Bone marrow (tissue), 2 donors: ENCODE data around the gene DHRS12.

Experiments
- DNase-seq, 2 donors: peaks; one replicate each; lab custom pipeline; 2025; lab: John Stamatoyannopoulos, UW

DHRS12 gene

DNA sequence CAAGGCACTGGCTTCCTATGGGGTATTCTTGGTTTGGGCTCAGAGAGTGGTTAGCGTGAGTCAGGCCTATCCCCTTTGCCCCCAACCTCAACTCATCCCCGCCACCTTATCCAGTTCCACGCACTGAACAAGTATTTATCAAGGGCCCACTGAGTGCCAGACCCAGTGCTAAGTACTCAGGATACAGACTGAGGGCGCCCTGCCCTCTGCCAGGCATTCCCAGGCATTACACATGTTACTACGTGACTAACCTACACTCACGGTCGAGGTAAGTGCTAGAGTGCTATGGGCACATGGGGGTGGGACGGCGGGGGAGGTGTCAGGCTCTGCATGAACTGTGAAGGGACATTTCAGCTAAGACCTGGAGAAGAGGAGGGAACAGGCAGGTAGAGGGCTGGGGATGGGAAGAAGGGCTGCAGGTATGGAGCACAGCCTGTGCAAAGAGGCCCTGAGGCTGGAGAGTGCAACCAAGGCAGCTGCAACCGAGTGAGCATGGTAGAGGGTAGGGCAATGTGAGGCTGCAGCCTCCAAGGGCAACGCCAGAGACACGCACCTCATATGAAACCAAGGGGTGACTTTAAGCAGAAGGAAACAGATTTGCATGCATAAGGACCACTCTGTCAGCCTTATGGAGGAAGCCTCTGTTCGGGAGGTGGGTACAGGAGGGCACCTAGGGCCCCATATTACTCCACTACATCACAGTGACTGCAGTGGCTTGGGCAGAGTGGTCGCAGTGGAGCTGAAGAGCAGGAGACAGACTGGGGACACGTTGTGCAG, 22.5 kb downstream of the DHRS12 start:
- DNase-seq: no peak

DNA sequence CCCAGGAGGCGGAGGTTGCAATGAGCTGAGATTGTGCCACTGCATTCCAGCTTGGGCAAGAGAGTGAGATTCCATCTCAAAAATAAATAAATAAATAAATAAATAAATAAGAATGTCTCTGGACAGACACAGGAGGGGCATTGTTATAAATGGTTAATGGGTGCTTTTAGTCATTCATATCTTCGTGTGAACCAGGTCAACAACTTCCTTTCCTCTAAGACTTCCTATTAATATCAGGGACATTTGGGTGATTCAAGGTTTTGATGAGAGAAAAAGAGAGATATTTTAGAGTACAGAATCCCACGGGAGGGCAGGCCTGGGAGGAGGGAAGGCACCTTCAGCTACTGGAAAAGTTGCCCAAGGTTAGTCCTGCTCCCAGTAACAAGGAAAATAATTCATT, 23.9 kb downstream of the DHRS12 start:
- no peak for DNase-seq

- no peak for DNase-seq
These were observed 25.6 kb downstream of the DHRS12 start for GRCh38 chr13:51778392-51778791.

DNA sequence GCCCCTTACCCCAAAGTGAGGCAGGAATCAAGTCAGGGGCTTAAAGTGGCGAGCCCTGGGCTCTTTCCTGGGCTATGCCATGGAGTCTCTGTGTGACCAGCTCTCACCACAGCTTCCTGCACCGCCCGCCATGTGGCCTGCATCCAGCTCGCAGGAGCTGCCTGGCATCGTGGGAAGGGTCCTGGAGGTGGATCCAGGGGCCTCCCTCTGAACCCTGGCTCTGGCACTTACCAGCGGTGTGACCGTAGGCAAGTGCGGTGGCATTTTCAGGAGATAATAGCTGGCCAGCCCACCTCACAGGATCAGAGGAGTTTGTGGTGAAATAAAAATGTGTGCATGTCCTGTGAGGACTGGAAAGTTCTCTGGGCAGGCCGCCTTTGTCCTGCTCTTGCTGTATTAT, 26.0 kb downstream of the DHRS12 start:
- no peak for DNase-seq

GRCh38 chr13:51776179-51776578, 27.8 kb downstream of the DHRS12 start:
- DNase-seq: no peak

GRCh38 chr13:51773515-51773914, 30.4 kb downstream of the DHRS12 start:
- no peak for DNase-seq

DNA sequence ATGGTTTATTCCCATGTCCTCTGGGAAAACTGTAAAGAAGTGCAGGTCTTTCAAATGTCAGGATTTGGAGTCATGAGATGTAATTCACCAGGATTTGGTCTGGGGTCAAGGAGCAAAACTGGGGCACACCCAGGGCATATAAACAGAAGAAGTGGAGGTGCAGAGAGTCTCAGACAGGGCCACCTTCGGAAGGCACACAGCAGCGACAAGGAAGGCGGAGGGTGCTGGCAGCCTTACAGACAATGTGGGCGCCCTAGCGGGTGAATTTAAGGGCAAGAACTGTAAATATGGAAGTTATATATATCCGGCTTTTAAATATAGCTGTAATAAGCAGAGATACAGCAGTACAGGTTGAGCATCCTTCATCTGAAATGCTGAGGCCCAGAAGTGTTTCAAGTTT, 31.2 kb downstream of the DHRS12 start:
- no peak for DNase-seq

- DNase-seq: no peak
These were observed 31.9 kb downstream of the DHRS12 start for GRCh38 chr13:51772105-51772455.

DNA sequence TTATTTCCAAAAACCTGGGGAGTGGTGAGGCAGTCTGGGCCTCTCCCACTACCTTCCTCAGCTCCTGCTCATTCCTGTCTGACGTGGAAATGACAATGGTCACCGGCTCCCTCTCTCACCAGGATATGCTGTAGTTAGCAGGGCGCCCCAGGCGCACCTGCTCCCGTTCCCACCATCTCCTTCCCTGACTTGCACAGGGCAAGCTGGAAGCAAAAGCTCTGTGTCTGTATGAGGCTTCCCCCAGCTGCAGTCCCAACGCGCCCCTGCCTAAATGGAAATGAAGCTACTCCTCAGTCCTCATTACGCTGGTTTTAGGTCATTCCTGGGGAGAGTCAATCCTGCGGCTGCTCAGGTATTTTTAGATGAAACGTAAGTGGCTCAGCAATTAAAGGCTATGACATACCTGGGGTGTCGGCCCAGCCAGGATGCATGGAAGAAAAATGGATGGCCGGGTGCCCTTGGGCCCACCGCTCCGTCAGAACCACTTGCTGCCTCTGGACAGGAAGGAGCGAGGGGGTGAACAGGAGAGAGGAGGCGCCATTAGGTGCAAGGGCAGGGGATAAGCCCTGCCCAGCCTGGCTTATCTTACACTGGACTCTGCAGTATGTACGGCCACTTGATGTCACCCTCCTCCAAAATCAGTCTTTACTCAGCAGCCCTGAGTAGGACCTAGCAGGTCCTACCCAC, 32.4 kb downstream of the DHRS12 start:
- no peak for DNase-seq

- no peak for DNase-seq
These were observed 33.1 kb downstream of the DHRS12 start for GRCh38 chr13:51770681-51771417.

DNA sequence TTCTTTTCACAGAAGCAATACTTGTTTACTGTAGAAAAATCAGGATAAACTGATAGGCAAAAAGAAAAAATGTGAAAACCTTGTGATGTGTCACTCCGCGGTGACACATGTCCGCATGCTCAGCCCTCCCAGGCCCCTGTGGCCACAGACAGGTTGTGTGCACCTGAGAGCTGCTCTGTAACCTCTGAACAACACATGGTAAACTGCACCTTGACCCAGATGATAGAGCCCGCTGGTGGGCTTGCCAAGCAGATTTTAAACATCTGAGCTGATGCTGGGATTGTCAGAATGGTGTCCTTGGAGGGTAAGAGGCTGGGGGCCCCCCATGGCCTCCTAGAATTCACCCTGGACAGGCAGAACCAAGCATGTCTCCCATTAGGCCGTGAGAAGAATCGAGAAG, 33.8 kb downstream of the DHRS12 start:
- DNase-seq: no peak

DNA sequence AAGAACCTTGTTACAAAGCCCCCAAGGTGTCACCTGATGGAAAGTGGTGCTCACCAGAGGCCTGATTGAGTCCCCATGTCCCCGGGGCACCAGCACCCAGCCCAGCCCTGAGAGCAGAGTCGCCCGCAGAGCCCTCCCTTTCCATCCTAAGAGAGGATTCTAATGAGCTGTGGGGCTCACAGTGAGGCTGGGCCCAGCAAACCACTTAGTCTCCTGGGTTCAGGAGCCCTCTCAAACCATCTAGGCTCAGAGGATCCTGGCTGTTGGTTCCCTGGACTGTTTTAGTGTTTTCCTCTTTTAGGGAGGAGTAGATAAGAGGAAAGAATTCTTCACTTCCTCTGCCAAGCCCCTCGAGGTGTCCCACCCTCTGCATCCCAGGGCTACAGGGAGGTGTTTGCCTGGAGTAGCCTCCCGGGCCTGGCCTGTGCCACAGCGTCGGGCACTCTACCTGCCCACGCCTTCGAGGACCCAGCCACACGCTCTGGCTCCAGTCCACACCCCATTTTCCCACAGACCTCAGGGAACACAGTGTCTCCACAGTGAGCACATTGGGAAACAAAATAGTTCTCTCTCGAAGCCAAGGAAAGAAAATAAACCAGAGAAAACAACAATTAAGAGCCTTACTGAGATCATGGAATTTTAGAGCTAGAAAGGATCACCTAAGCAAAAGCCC, 34.4 kb downstream of the DHRS12 start:
- no peak for DNase-seq

- DNase-seq: no peak
These were observed 35.0 kb downstream of the DHRS12 start for GRCh38 chr13:51768976-51769375.

- no peak for DNase-seq
These were observed 35.5 kb downstream of the DHRS12 start for GRCh38 chr13:51768378-51768921.

GRCh38 chr13:51767100-51767499, 36.9 kb downstream of the DHRS12 start:
- DNase-seq: no peak

DNA sequence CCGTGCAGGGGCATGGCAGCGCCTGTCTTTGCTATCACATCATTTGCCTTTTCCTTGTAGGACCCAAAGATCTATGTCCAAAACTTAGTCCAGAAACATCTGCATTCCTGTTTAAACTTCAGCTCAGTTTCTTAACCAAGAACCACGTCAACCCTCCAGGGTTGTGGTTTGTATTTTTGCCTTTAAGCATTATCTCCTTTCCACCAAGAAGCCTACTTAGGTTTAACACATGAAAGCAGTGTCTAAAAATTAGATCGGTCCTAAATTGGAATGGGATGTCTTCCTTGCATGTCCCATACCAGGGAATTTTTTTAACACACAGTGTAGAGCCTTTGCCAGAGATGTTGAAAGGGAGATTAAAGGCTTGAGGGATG, 38.8 kb downstream of the DHRS12 start:
- DNase-seq: no peak

- peak in 1 of 2 donors; percentile 35 for DNase-seq
These were observed 39.5 kb downstream of the DHRS12 start for GRCh38 chr13:51764184-51765141.

DNA sequence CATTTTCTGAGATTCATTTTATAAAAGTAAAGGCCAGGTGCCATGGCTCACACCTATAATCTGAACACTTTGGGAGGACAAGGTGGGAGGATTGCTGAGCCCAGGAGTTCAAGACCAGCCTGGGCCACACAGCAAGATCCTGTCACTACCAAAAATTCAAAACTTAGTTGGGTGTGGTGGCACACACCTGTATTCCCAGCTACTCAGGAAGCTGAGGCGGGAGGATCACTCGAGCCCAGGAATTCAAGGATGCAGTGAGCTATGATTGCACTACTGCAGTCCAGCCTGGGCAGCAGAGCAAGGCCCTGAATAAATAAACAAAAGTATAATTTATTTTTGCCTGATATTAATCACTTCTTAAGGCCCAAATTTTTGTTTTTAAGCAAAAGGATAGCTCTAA, 40.5 kb downstream of the DHRS12 start:
- no peak for DNase-seq

DNA sequence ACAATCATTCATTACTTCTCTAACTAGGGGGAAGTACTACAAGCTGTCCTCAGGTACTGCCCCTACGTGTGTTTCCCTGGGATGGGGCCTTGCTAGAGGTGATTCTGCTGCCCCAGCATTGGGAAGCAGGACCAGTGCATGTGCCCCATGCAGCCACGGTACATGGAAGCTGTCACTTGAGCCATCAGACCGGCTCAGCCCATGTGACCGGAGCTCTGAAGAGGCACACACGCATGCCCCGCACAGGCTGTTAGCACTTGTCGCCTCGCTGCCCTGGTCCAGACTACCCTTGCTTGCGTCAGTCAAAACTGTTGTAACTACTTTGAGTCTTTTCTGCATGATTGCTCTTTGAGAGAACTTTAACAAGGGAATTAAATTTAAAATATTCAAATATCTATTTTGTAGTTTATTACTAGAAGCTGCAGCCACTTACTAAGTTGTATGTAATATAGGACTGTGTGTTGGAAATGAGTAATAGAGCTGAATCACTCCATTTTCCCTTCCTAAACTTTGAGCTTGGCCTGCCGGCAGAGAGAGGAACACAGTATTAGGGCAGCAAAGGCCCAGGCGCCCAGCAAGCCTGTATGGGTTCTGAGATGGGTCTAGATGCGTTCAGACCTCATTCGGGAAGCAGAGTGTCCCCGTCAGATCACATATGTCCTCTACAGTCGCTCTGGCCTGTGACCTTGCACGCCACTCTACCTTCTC, 42.2 kb downstream of the DHRS12 start:
- no peak for DNase-seq

DNA sequence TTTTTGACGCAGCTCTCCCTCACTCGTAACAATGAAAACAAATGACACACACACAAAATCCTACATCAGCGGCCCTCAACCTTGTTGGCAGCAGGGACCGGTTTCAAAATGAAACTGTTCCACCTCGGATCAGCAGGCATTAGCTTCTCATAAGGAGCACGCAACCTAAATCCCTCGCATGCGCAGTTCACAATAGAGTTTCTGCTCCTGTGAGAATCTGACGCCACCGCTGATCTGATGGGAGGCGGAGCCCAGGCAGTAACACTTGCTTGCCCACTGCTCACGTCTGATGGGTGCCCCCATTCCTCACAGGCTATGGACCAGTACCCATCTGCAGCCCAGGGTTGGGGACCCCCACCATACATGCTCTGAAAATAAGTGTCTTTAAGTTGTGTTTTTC, 43.4 kb downstream of the DHRS12 start:
- no peak for DNase-seq
